Liver (tissue), 9 donors: ENCODE data around the gene UNC13D. TPM values are rescaled to one million over a fixed set of nuclear protein-coding genes. Genes with fewer than 3 reads are reported as not detected.

Source experiments
- DNase-seq: peaks from one replicate; pipeline ENCODE4 v3.0.0-alpha.2; 2017; ENCODE audit warnings: low spot score
- H3K27ac ChIP-seq, 2 donors: one replicate each; pipeline ENCODE4 v1.7.0; 2013; ENCODE audit warnings: inconsistent platforms in 2 of 2, low read length in 2 of 2, control low read depth in 1 of 2, low read depth in 1 of 2, mild to moderate bottlenecking in 1 of 2
- H3K27me3 ChIP-seq, 4 donors: one replicate each; pipeline versions ENCODE4 v1.6.1 to v1.7.0; 2013; ENCODE audit warnings: low read length in 3 of 4, inconsistent platforms in 1 of 4, mild to moderate bottlenecking in 1 of 4, moderate library complexity in 1 of 4; ENCODE audit not compliant: control insufficient read depth in 4 of 4, insufficient read depth in 4 of 4
- H3K36me3 ChIP-seq, 4 donors: one replicate each; pipeline versions ENCODE4 v1.6.1 to v1.7.0; 2013; ENCODE audit warnings: low read length in 3 of 4, mild to moderate bottlenecking in 3 of 4, low read depth in 1 of 4, moderate library complexity in 1 of 4; ENCODE audit not compliant: control insufficient read depth in 4 of 4, insufficient read depth in 3 of 4
- H3K4me1 ChIP-seq, 4 donors: one replicate each; pipeline versions ENCODE4 v1.6.1 to v1.7.0; 2013; ENCODE audit warnings: low read length in 3 of 4, mild to moderate bottlenecking in 3 of 4, moderate library complexity in 1 of 4; ENCODE audit not compliant: control insufficient read depth in 4 of 4, insufficient read depth in 4 of 4
- H3K4me3 ChIP-seq, 3 donors: one replicate each; pipeline versions ENCODE4 v1.6.1 to v1.7.0; 2013; ENCODE audit warnings: low read length in 3 of 3, control low read depth in 1 of 3, low read depth in 1 of 3, mild to moderate bottlenecking in 1 of 3
- H3K9ac ChIP-seq, 2 donors: one replicate each; pipeline ENCODE4 v1.7.0; 2013; ENCODE audit warnings: low read length in 2 of 2, mild to moderate bottlenecking in 2 of 2, moderate library complexity in 2 of 2, control low read depth in 1 of 2, low read depth in 1 of 2
- H3K9me3 ChIP-seq, 4 donors: one replicate each; pipeline versions ENCODE4 v1.6.1 to v1.7.0; 2013; ENCODE audit warnings: low read length in 3 of 4; ENCODE audit not compliant: control insufficient read depth in 4 of 4
- ATF3 ChIP-seq: IDR thresholded peaks from 2 replicates; pipeline ENCODE4 v1.6.1; 2016; ENCODE audit warnings: antibody characterized with exemption
- EGR1 ChIP-seq, 2 donors: IDR thresholded peaks; 2 replicates each; pipeline ENCODE4 v1.6.1; 2016 to 2018; ENCODE audit warnings: antibody characterized with exemption in 2 of 2, low read depth in 2 of 2
- FOXA1 ChIP-seq: IDR thresholded peaks from 2 replicates; pipeline ENCODE4 v1.6.1; 2016; ENCODE audit warnings: antibody characterized with exemption
- FOXA2 ChIP-seq: IDR thresholded peaks from 2 replicates; pipeline ENCODE4 v1.6.1; 2016; ENCODE audit warnings: antibody characterized with exemption
- GABPA ChIP-seq, 2 donors: IDR thresholded peaks in 1 of 2; conservative IDR thresholded peaks in 1 of 2; 2 replicates each; pipeline ENCODE4 v1.6.1; 2016; ENCODE audit warnings: antibody characterized with exemption in 2 of 2, mild to moderate bottlenecking in 1 of 2, moderate library complexity in 1 of 2
- HNF4A ChIP-seq, 2 donors: conservative IDR thresholded peaks; 2 replicates each; pipeline ENCODE4 v1.6.1; 2016; ENCODE audit warnings: antibody characterized with exemption in 2 of 2, mild to moderate bottlenecking in 2 of 2
- HNF4G ChIP-seq: IDR thresholded peaks from 2 replicates; pipeline ENCODE4 v1.6.1; 2016; ENCODE audit warnings: antibody characterized with exemption
- JUND ChIP-seq, 2 donors: IDR thresholded peaks; 2 replicates each; pipeline ENCODE4 v1.6.1; 2016; ENCODE audit warnings: antibody characterized with exemption in 2 of 2
- MAX ChIP-seq: IDR thresholded peaks from 2 replicates; pipeline ENCODE4 v1.6.1; 2016; ENCODE audit warnings: antibody characterized with exemption
- NR2F2 ChIP-seq: IDR thresholded peaks from 2 replicates; pipeline ENCODE4 v1.6.1; 2016; ENCODE audit warnings: antibody characterized with exemption
- RAD21 ChIP-seq, 2 donors: IDR thresholded peaks; 2 replicates each; pipeline ENCODE4 v1.6.1; 2016; ENCODE audit warnings: antibody characterized with exemption in 2 of 2, mild to moderate bottlenecking in 2 of 2
- RXRA ChIP-seq, 2 donors: IDR thresholded peaks; 2 replicates each; pipeline ENCODE4 v1.6.1; 2017 to 2018; ENCODE audit warnings: antibody characterized with exemption in 2 of 2, mild to moderate bottlenecking in 1 of 2
- SP1 ChIP-seq: IDR thresholded peaks from 2 replicates; pipeline ENCODE4 v1.6.1; 2018; ENCODE audit warnings: antibody characterized with exemption, mild to moderate bottlenecking
- TAF1 ChIP-seq: conservative IDR thresholded peaks from 2 replicates; pipeline ENCODE4 v1.6.1; 2016; ENCODE audit warnings: antibody characterized with exemption, mild to moderate bottlenecking
- YY1 ChIP-seq: IDR thresholded peaks from 2 replicates; pipeline ENCODE4 v1.6.1; 2016; ENCODE audit warnings: antibody characterized with exemption, mild to moderate bottlenecking
- ZBTB33 ChIP-seq: IDR thresholded peaks from 2 replicates; pipeline ENCODE4 v1.6.1; 2016; ENCODE audit warnings: antibody characterized with exemption
- WGBS: extraction: QIAGEN DNeasy Blood & Tissue Kit; methylation state at CpG from one replicate; pipeline ENCODE4 v1.1.7; 2013; 5-methylcytosine and 5-hydroxymethylcytosine counted together
- polyA plus RNA-seq, 2 donors: library from polyadenylated mRNA; stranded (reverse) in 1 of 2; unstranded in 1 of 2; fragments of 200-250 nt in 1 of 2; fragments of >200 nt in 1 of 2; fragmentation: Nextera tagmentation in 1 of 2; extraction: Ambion mirVana in 1 of 2; gene quantifications; one replicate each; pipeline versions ENCODE4 v1.2.1 to v1.2.3, GENCODE V29; 2013 to 2015
- total RNA-seq, 2 donors: library from RNA; depleted of rRNA; stranded (reverse); fragments of >200 nt; gene quantifications; one replicate each; pipeline ENCODE4 v1.2.3, GENCODE V29; 2014
- TF ChIP-seq, protein P1 (sequence below): fragments of 150-350 bp; IDR thresholded peaks from 2 replicates; pipeline ENCODE4 v1.5.1; 2017; ENCODE audit warnings: improper control_type of control experiment, low read depth, low read length; ENCODE audit not compliant: missing input control
- TF ChIP-seq, protein P2 (sequence below): IDR thresholded peaks from 2 replicates; pipeline ENCODE4 v1.6.1; 2016; ENCODE audit warnings: antibody characterized with exemption, mild to moderate bottlenecking
- donor health status: healthy.
- donor health status: healthy.
- donor health status: healthy.
- donor health status: healthy.
- donor health status: healthy.

Gene UNC13D
- total and polyA plus RNA-seq, 4 donors, result 2.1 to 22.9 (median 7.6) TPM

GRCh38 chr17:75845058-75845711 lies 981 bp upstream of the UNC13D start (continued):
- TF ChIP-seq FOXA1, result no peak
- TF ChIP-seq YY1, result no peak
- TF ChIP-seq, protein P1, sequence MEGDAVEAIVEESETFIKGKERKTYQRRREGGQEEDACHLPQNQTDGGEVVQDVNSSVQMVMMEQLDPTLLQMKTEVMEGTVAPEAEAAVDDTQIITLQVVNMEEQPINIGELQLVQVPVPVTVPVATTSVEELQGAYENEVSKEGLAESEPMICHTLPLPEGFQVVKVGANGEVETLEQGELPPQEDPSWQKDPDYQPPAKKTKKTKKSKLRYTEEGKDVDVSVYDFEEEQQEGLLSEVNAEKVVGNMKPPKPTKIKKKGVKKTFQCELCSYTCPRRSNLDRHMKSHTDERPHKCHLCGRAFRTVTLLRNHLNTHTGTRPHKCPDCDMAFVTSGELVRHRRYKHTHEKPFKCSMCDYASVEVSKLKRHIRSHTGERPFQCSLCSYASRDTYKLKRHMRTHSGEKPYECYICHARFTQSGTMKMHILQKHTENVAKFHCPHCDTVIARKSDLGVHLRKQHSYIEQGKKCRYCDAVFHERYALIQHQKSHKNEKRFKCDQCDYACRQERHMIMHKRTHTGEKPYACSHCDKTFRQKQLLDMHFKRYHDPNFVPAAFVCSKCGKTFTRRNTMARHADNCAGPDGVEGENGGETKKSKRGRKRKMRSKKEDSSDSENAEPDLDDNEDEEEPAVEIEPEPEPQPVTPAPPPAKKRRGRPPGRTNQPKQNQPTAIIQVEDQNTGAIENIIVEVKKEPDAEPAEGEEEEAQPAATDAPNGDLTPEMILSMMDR, result peak; percentile 76
- peak in 1 of 2 donors; percentile 24 for TF ChIP-seq RXRA (IDR thresholded peaks at IDR 0.05)
- no peak for TF ChIP-seq JUND (IDR thresholded peaks at IDR 0.05)
- TF ChIP-seq ATF3, result no peak
- no peak for TF ChIP-seq FOXA2
- peak; percentile 27 for TF ChIP-seq SP1
- TF ChIP-seq HNF4G, result no peak

DNA sequence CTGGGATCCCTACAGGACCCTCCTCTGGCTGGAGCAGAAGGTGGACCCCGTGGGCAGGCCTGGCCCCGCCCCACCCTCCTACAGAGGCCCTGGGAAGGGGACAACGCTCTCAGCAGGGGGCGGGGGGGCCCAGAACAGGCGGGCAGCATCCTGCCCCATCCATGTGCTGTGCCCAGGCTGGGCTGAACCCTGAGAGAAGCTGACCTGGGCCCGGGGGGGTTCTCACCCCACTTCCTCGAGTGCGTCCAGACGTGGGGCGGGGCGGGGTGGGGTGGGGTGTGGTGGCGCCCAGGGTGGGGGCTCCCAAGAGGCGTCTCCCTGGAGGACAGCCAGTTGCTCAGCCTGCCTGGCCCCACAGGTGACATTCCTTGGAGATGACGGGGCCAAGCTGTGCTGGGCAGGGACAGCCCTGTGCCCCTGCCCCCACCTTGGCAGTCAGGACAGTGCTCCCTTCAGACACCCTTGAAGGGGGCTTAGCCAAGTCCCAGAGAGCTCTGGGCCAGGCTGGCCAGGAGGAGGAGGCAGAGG lies 390 bp upstream of the UNC13D start:
- H3K27me3 ChIP-seq, result no peaks in the 10 kb centered on the region
- DNase-seq, result peak; percentile 77
- peaks cover 25 to 44% (median 35%) of the 10 kb centered on the region in 4 donors for H3K36me3 ChIP-seq

More for the DNA sequence above, 390 bp upstream of the UNC13D start:
- no peaks in the 10 kb centered on the region for H3K9me3 ChIP-seq
- peak overlapping the region; percentile 70 to 77 for H3K27ac ChIP-seq
- H3K4me3 ChIP-seq, result peak overlapping the region in 1 of 3 donors; percentile 39
- peaks cover 0 to 28% (median 13%) of the 10 kb centered on the region in 4 donors for H3K4me1 ChIP-seq
- H3K9ac ChIP-seq, result peak overlapping the region in 1 of 2 donors; percentile 47
- TF ChIP-seq, protein P2, sequence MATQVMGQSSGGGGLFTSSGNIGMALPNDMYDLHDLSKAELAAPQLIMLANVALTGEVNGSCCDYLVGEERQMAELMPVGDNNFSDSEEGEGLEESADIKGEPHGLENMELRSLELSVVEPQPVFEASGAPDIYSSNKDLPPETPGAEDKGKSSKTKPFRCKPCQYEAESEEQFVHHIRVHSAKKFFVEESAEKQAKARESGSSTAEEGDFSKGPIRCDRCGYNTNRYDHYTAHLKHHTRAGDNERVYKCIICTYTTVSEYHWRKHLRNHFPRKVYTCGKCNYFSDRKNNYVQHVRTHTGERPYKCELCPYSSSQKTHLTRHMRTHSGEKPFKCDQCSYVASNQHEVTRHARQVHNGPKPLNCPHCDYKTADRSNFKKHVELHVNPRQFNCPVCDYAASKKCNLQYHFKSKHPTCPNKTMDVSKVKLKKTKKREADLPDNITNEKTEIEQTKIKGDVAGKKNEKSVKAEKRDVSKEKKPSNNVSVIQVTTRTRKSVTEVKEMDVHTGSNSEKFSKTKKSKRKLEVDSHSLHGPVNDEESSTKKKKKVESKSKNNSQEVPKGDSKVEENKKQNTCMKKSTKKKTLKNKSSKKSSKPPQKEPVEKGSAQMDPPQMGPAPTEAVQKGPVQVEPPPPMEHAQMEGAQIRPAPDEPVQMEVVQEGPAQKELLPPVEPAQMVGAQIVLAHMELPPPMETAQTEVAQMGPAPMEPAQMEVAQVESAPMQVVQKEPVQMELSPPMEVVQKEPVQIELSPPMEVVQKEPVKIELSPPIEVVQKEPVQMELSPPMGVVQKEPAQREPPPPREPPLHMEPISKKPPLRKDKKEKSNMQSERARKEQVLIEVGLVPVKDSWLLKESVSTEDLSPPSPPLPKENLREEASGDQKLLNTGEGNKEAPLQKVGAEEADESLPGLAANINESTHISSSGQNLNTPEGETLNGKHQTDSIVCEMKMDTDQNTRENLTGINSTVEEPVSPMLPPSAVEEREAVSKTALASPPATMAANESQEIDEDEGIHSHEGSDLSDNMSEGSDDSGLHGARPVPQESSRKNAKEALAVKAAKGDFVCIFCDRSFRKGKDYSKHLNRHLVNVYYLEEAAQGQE, result no peak
- no peak for TF ChIP-seq NR2F2
- no peak for TF ChIP-seq JUND (IDR thresholded peaks at IDR 0.05)
- TF ChIP-seq, protein P1, result no peak
- no peak for TF ChIP-seq EGR1 (IDR thresholded peaks at IDR 0.05; ENCODE audit: low read depth in 2 of 2)
- TF ChIP-seq HNF4G, result no peak
- TF ChIP-seq GABPA (IDR thresholded peaks at IDR 0.05 in 1 of 2, conservative IDR thresholded peaks at IDR 0.05 in 1 of 2), result no peak
- no peak for TF ChIP-seq SP1
- TF ChIP-seq YY1, result no peak
- no peak for TF ChIP-seq ZBTB33
- TF ChIP-seq HNF4A (conservative IDR thresholded peaks at IDR 0.05), result no peak
- no peak for TF ChIP-seq TAF1
- no peak for TF ChIP-seq ATF3
- TF ChIP-seq RAD21 (IDR thresholded peaks at IDR 0.05), result no peak
- no peak for TF ChIP-seq RXRA (IDR thresholded peaks at IDR 0.05)
- TF ChIP-seq FOXA1, result no peak
- TF ChIP-seq FOXA2, result no peak
- no peak for TF ChIP-seq MAX
- 55% methylated on average over 14 of the region's 14 CpGs for WGBS
